Measurements from ENCODE around the gene TRAF5. TPM values are rescaled to one million over a fixed set of nuclear protein-coding genes. Genes with fewer than 3 reads are reported as not detected.

TRAF5 gene
- total RNA-seq, 1 experiment from 2014 or later = 22.2 TPM

DNA sequence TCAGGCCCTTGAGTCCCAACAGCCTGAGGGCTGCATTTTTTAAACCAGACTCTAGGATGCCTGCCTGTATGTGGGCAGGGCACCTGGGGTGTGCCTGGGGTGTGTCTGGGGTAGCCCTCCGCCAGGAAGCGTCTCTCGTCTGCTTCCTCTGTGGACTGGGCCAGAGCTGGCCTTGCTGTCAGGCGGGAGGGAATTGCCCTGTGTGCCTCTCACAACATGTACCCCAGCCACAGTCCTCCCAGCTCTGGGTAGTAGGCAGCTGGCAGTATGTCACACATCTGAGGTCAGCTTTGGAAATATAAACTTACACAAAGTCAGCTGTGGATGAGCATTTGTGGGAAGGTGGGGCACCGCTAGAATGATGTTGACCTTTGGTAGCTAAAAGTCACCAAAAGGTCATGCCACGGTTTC lies 13.0 kb downstream of the TRAF5 start (continued):
- TF ChIP-seq ZNF416 (CRISPR knock-in tag; IDR thresholded peaks at IDR 0.05) = no peak
- TF ChIP-seq FOXK1 (CRISPR knock-in tag; IDR thresholded peaks at IDR 0.05) = no peak
- TF ChIP-seq, protein P1, sequence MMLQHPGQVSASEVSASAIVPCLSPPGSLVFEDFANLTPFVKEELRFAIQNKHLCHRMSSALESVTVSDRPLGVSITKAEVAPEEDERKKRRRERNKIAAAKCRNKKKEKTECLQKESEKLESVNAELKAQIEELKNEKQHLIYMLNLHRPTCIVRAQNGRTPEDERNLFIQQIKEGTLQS (CRISPR knock-in tag; conservative IDR thresholded peaks at IDR 0.05) = no peak
- no peak for TF ChIP-seq ETV6 (CRISPR knock-in tag; IDR thresholded peaks at IDR 0.05)
- no peak for TF ChIP-seq CREB1 (CRISPR knock-in tag; IDR thresholded peaks at IDR 0.05)

DNA sequence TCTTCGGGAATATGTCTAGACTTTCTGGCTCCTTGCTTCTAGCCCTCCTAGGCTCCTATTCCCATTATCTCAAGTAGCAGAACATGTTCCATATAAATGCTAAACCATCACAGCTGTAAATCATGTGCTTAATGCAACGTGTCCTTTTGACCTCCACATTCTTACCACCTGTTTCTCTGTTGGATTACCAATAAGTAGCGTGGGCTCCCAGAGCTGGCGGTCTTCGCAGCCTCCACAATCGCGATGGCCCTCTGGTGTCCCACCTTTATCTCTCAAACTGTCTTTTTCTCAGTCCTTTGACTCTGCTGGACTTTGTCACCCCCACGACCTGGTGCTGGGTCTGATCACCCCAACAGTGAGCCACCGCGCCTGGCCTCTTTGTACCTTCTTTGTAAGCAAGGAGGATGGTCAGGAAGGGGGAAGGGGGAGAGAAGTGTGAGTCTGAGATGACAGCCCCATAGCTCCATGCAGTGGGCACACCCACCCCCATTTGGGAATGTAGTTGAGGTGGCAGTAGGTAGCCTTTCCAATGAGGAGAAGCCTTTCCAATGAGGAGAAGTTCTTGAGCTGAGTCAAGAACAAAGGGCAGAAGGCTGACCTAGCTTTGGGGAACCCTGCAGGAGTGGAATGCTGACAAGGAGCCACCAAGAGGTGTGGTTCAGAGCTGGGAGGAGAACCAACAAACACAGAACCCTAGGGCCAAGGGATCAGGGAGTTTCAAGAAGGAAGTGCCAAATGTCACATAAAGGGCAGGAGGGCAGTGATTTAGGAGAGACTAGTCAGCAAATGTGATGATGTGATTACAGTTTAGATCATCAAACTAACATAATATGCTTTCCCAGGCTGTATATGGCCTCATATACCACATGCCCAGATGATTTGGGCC lies 14.2 kb downstream of the TRAF5 start:
- Mint-ChIP-seq H3K27ac (peak overlapping the region; percentile 25; the same call in 1 of the 2 replicates), H3K4me3 (no peak overlapping the region), H3K27me3 (ENCODE audit: low read depth) (no peaks in the 10 kb centered on the region), H3K9me3 (no peaks in the 10 kb centered on the region), H3K4me1 (peaks cover 41% of the 10 kb centered on the region), H3K36me3 (no peaks in the 10 kb centered on the region)
- CTCF ChIA-PET = interaction anchor here (1.2 to 1.4 kb wide), 3 partner anchors 17 to 173 kb away, joined by 3 to 4 read pairs (median 4); no protein-coding TSS in a partner anchor
- ATAC-seq = no peak
- POLR2A ChIA-PET = interaction anchor here (1.1 kb wide), 1 partner anchor 11 kb away, joined by 4 read pairs; no protein-coding TSS in a partner anchor
- TF ChIP-seq PRRX2 (CRISPR knock-in tag; IDR thresholded peaks at IDR 0.05) (no peak), FOXJ3 (CRISPR knock-in tag; IDR thresholded peaks at IDR 0.05; ENCODE audit: borderline replicate concordance) (no peak), ESRRA (CRISPR knock-in tag; IDR thresholded peaks at IDR 0.05; ENCODE audit: borderline replicate concordance) (no peak), NFYB (CRISPR knock-in tag; conservative IDR thresholded peaks at IDR 0.05; ENCODE audit: low read depth) (no peak), EMX1 (CRISPR knock-in tag; IDR thresholded peaks at IDR 0.05) (no peak), MYBL2 (CRISPR knock-in tag; IDR thresholded peaks at IDR 0.05) (no peak), ZNF671 (CRISPR knock-in tag; IDR thresholded peaks at IDR 0.05) (no peak), RORB (CRISPR knock-in tag; IDR thresholded peaks at IDR 0.05) (no peak), NR2C2 (CRISPR knock-in tag; IDR thresholded peaks at IDR 0.05) (no peak), KAT7 (CRISPR knock-in tag; IDR thresholded peaks at IDR 0.05; ENCODE audit: borderline replicate concordance) (no peak), RELA (CRISPR knock-in tag; IDR thresholded peaks at IDR 0.05; ENCODE audit: borderline replicate concordance) (no peak), MXD4 (CRISPR knock-in tag; IDR thresholded peaks at IDR 0.05; ENCODE audit: borderline replicate concordance) (no peak), ATF6 (CRISPR knock-in tag; IDR thresholded peaks at IDR 0.05) (no peak)
- TF ChIP-seq, protein P1 (CRISPR knock-in tag; conservative IDR thresholded peaks at IDR 0.05) = no peak
- TF ChIP-seq, protein P2, sequence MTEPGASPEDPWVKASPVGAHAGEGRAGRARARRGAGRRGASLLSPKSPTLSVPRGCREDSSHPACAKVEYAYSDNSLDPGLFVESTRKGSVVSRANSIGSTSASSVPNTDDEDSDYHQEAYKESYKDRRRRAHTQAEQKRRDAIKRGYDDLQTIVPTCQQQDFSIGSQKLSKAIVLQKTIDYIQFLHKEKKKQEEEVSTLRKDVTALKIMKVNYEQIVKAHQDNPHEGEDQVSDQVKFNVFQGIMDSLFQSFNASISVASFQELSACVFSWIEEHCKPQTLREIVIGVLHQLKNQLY (CRISPR knock-in tag; IDR thresholded peaks at IDR 0.05) = no peak
- TF ChIP-seq, protein P3, sequence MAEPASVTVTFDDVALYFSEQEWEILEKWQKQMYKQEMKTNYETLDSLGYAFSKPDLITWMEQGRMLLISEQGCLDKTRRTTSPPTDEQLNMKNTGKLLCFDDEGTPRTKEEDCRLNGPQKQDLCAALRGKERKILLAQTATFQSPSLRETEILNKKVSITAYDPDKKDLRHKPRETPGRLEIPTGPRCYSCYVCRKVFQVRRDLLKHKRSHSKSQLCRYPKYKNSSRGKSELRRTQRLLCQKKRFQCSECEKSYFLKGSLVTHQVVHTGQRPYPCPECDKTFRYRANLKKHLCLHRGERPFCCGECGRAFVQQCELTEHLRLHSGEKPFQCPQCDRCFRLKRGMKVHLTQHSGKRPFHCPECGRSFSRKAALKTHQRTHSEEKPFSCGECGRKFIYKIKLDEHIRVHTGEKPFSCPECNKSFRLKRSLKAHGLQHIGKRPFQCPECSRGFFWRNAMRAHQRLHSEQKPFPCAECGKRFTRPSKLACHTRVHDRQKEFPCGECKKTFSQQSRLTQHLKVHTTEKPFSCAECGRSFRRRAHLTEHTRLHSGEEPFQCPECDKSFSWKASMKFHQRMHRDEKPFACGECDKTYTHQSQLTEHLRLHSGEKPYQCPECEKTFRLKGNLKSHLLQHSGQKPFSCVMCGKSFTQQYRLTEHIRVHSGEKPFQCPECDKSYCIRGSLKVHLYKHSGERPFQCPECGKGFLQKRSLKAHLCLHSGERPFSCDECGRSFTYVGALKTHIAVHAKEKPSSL (CRISPR knock-in tag; conservative IDR thresholded peaks at IDR 0.05) = no peak
- TF ChIP-seq, protein P4, sequence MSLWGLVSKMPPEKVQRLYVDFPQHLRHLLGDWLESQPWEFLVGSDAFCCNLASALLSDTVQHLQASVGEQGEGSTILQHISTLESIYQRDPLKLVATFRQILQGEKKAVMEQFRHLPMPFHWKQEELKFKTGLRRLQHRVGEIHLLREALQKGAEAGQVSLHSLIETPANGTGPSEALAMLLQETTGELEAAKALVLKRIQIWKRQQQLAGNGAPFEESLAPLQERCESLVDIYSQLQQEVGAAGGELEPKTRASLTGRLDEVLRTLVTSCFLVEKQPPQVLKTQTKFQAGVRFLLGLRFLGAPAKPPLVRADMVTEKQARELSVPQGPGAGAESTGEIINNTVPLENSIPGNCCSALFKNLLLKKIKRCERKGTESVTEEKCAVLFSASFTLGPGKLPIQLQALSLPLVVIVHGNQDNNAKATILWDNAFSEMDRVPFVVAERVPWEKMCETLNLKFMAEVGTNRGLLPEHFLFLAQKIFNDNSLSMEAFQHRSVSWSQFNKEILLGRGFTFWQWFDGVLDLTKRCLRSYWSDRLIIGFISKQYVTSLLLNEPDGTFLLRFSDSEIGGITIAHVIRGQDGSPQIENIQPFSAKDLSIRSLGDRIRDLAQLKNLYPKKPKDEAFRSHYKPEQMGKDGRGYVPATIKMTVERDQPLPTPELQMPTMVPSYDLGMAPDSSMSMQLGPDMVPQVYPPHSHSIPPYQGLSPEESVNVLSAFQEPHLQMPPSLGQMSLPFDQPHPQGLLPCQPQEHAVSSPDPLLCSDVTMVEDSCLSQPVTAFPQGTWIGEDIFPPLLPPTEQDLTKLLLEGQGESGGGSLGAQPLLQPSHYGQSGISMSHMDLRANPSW (CRISPR knock-in tag; conservative IDR thresholded peaks at IDR 0.05; ENCODE audit: low read depth) = no peak
- DNase-seq (ENCODE audit: low spot score) = no peak
